ENCODE results near the gene TMEM95. TPM values are rescaled to one million over a fixed set of nuclear protein-coding genes. Genes with fewer than 3 reads are reported as not detected.

The TMEM95 gene
- total RNA-seq, 1 donor from 2014 or later: not detected

GRCh38 chr17:7340179-7340578, 14.8 kb upstream of the TMEM95 start:
- no peak overlapping the region for H3K27ac Mint-ChIP-seq (ENCODE audit: unreplicated experiment)
- H3K4me3 Mint-ChIP-seq (ENCODE audit: unreplicated experiment): no peak overlapping the region
- peaks cover 2% of the 10 kb centered on the region for H3K9me3 Mint-ChIP-seq (ENCODE audit: unreplicated experiment)
- peaks cover 4% of the 10 kb centered on the region for H3K27me3 Mint-ChIP-seq (ENCODE audit: unreplicated experiment)
- no peak for TF ChIP-seq CTCF (IDR thresholded peaks at IDR 0.05; ENCODE audit: partially characterized antibody, unreplicated experiment)
- no peaks in the 10 kb centered on the region for H3K4me1 Mint-ChIP-seq (ENCODE audit: low read depth, unreplicated experiment)
- no peak for DNase-seq
- H3K36me3 Mint-ChIP-seq (ENCODE audit: unreplicated experiment): no peaks in the 10 kb centered on the region

GRCh38 chr17:7341842-7342241, 13.1 kb upstream of the TMEM95 start:
- no peak overlapping the region for H3K27ac Mint-ChIP-seq (ENCODE audit: unreplicated experiment)
- H3K9me3 Mint-ChIP-seq (ENCODE audit: unreplicated experiment): peaks cover 2% of the 10 kb centered on the region
- no peak for TF ChIP-seq CTCF (IDR thresholded peaks at IDR 0.05; ENCODE audit: partially characterized antibody, unreplicated experiment)
- no peak overlapping the region for H3K4me3 Mint-ChIP-seq (ENCODE audit: unreplicated experiment)
- DNase-seq: no peak
- no peaks in the 10 kb centered on the region for H3K4me1 Mint-ChIP-seq (ENCODE audit: low read depth, unreplicated experiment)
- no peaks in the 10 kb centered on the region for H3K36me3 Mint-ChIP-seq (ENCODE audit: unreplicated experiment)
- H3K27me3 Mint-ChIP-seq (ENCODE audit: unreplicated experiment): peaks cover 4% of the 10 kb centered on the region

- no peak for DNase-seq
- TF ChIP-seq CTCF (IDR thresholded peaks at IDR 0.05; ENCODE audit: partially characterized antibody, unreplicated experiment): no peak
- H3K4me3 Mint-ChIP-seq (ENCODE audit: unreplicated experiment): no peak overlapping the region
- H3K4me1 Mint-ChIP-seq (ENCODE audit: low read depth, unreplicated experiment): no peaks in the 10 kb centered on the region
- H3K27me3 Mint-ChIP-seq (ENCODE audit: unreplicated experiment): peaks cover 4% of the 10 kb centered on the region
- peaks cover 2% of the 10 kb centered on the region for H3K9me3 Mint-ChIP-seq (ENCODE audit: unreplicated experiment)
- H3K27ac Mint-ChIP-seq (ENCODE audit: unreplicated experiment): peak overlapping the region; percentile 55
- no peaks in the 10 kb centered on the region for H3K36me3 Mint-ChIP-seq (ENCODE audit: unreplicated experiment)
Measured at GRCh38 chr17:7343250-7343649, 11.7 kb upstream of the TMEM95 start.

GRCh38 chr17:7346761-7347614, 8.0 kb upstream of the TMEM95 start:
- Mint-ChIP-seq H3K4me1 (ENCODE audit: low read depth, unreplicated experiment) (peaks cover 2% of the 10 kb centered on the region), H3K27me3 (ENCODE audit: unreplicated experiment) (peaks cover 5% of the 10 kb centered on the region), H3K4me3 (ENCODE audit: unreplicated experiment) (no peak overlapping the region), H3K36me3 (ENCODE audit: unreplicated experiment) (no peaks in the 10 kb centered on the region), H3K27ac (ENCODE audit: unreplicated experiment) (no peak overlapping the region), H3K9me3 (ENCODE audit: unreplicated experiment) (no peaks in the 10 kb centered on the region)
- DNase-seq: no peak
- no peak for TF ChIP-seq CTCF (IDR thresholded peaks at IDR 0.05; ENCODE audit: partially characterized antibody, unreplicated experiment)
